WTC11 (cell line): Measurements from ENCODE around the gene GET4.

Experiments
- CREB1 ChIP-seq: sonication (generic); formaldehyde crosslinking; IDR thresholded peaks from 2 replicates; pipeline ENCODE4 v1.8.0; 2023; ENCODE audit warnings: mild to moderate bottlenecking, missing genetic modification reagents
- ELF4 ChIP-seq: sonication (generic); formaldehyde crosslinking; IDR thresholded peaks from 2 replicates; pipeline ENCODE4 v1.8.1; 2022; ENCODE audit warnings: low read depth, mild to moderate bottlenecking, moderate library complexity, missing genetic modification reagents
- HMGA2 ChIP-seq: fragments of 250-450 bp; sonication (Bioruptor Pico); IDR thresholded peaks from 2 replicates; pipeline ENCODE4 v1.4.0; 2021; ENCODE audit warnings: mild to moderate bottlenecking, moderate library complexity
- NFYB ChIP-seq: sonication (generic); formaldehyde crosslinking; conservative IDR thresholded peaks from 2 replicates; pipeline ENCODE4 v1.8.0; 2022; ENCODE audit warnings: low read depth, missing genetic modification reagents
- NR3C1 ChIP-seq: sonication (generic); formaldehyde crosslinking; conservative IDR thresholded peaks from 2 replicates; pipeline ENCODE4 v1.8.1; 2023; ENCODE audit warnings: low read depth, mild to moderate bottlenecking, missing genetic modification reagents
- SP1 ChIP-seq: sonication (generic); formaldehyde crosslinking; conservative IDR thresholded peaks from 2 replicates; pipeline ENCODE4 v1.8.1; 2022; ENCODE audit warnings: missing genetic modification reagents

DNA sequence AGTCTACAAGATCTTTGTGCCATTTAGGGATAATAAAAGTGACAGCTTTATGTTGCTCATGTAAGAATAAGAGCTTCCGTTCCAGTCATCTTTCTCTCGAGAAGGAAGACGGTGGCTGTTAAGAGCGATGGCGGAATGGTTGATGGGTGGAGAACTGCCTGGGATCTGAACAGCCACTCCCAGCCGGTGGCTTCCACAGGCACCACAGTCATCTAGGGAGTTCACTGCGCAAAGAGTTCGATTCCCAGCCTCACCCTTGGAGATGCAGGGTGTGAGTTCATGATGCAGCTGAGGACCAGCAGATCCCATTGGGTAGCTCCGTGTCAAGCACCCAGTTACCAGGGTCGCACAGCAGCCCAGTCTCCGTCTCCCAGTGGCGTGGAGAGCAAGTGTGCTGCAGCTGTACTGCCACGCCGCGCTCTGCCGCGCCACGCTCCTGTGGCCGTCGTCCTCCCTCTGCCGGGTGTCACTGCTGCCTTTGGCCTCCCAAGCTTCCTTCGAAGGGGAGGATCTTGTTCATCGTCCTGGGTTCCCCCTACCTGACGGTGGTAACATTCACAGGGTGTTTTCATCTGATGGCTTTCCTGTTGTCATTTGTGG is 36.3 kb upstream of the GET4 start:
- no peak for TF ChIP-seq ELF4 (CRISPR knock-in tag)
- no peak for TF ChIP-seq SP1 (CRISPR knock-in tag)
- no peak for TF ChIP-seq HMGA2 (CRISPR knock-in tag)
- no peak for TF ChIP-seq NFYB (CRISPR knock-in tag)
- TF ChIP-seq CREB1 (CRISPR knock-in tag): no peak
- TF ChIP-seq NR3C1 (CRISPR knock-in tag): no peak
